HFFc6 (cell line): ENCODE data around the gene RIC3. TPM values are rescaled to one million over a fixed set of nuclear protein-coding genes. Genes with fewer than 3 reads are reported as not detected.

Experiments used
- DNase-seq: peaks from one replicate; pipeline ENCODE4 v3.0.0-alpha.2; 2018
- H3K27ac Mint-ChIP-seq: 2 replicates; pipeline ENCODE4 v1.8.0; 2020; ENCODE audit warnings: mild to moderate bottlenecking, mixed read lengths
- H3K27me3 Mint-ChIP-seq: 2 replicates; pipeline ENCODE4 v1.8.0; 2021; ENCODE audit warnings: mild to moderate bottlenecking, moderate library complexity, mixed read lengths; ENCODE audit not compliant: insufficient read depth
- H3K36me3 Mint-ChIP-seq: 2 replicates; pipeline ENCODE4 v1.8.0; 2021; ENCODE audit warnings: low read depth, mixed read lengths
- H3K4me1 Mint-ChIP-seq: 2 replicates; pipeline ENCODE4 v1.8.0; 2020; ENCODE audit warnings: low read depth, mixed read lengths
- H3K4me3 Mint-ChIP-seq: 2 replicates; pipeline ENCODE4 v1.8.0; 2020; ENCODE audit warnings: mild to moderate bottlenecking, moderate library complexity, mixed read lengths
- H3K9me3 Mint-ChIP-seq: 2 replicates; pipeline ENCODE4 v1.8.0; 2020; ENCODE audit warnings: mild to moderate bottlenecking, mixed read lengths
- CTCF ChIP-seq: fragments of 200-600 bp; sonication (generic); IDR thresholded peaks from 2 replicates; pipeline ENCODE4 v1.5.0; 2021; ENCODE audit warnings: antibody characterized with exemption, mild to moderate bottlenecking
- total RNA-seq, 6 experiments: library from RNA; stranded (reverse); fragmentation: NEBNext Ultra II Directional; extraction: Animal tissue kit (Norgen Biotek cat#: 25700); gene quantifications; 2 replicates in 1 of 6; 3 replicates in 5 of 6; pipeline ENCODE4 v1.2.3, GENCODE V29; 2021

Gene RIC3
- total RNA-seq, 6 experiments from 2014 or later = not detected

- H3K4me1 Mint-ChIP-seq = no peaks in the 10 kb centered on the region; the same call in 1 of the 2 replicates
- no peaks in the 10 kb centered on the region for H3K9me3 Mint-ChIP-seq
- no peak for TF ChIP-seq CTCF
- H3K4me3 Mint-ChIP-seq = no peak overlapping the region
- DNase-seq = no peak
- H3K27ac Mint-ChIP-seq = no peak overlapping the region
- no peaks in the 10 kb centered on the region for H3K36me3 Mint-ChIP-seq
- peaks cover 43% of the 10 kb centered on the region for H3K27me3 Mint-ChIP-seq
Measured at GRCh38 chr11:8084352-8084751, 84.5 kb downstream of the RIC3 start.

- no peaks in the 10 kb centered on the region; the same call in 1 of the 2 replicates for H3K4me1 Mint-ChIP-seq
Measured at GRCh38 chr11:8083871-8084281, 84.9 kb downstream of the RIC3 start.

GRCh38 chr11:8083088-8083395 is 85.8 kb downstream of the RIC3 start:
- DNase-seq = no peak
- Mint-ChIP-seq H3K4me1 (no peaks in the 10 kb centered on the region; the same call in 1 of the 2 replicates), H3K9me3 (no peaks in the 10 kb centered on the region), H3K27ac (no peak overlapping the region), H3K36me3 (no peaks in the 10 kb centered on the region), H3K27me3 (peaks cover 42% of the 10 kb centered on the region), H3K4me3 (no peak overlapping the region)
- no peak for TF ChIP-seq CTCF

More at GRCh38 chr11:8083871-8084281, 84.9 kb downstream of the RIC3 start:
- Mint-ChIP-seq H3K27ac (no peak overlapping the region), H3K9me3 (no peaks in the 10 kb centered on the region), H3K27me3 (peaks cover 45% of the 10 kb centered on the region), H3K36me3 (no peaks in the 10 kb centered on the region), H3K4me3 (no peak overlapping the region)
- no peak for DNase-seq
- no peak for TF ChIP-seq CTCF

- TF ChIP-seq CTCF = no peak
- Mint-ChIP-seq H3K4me1 (no peaks in the 10 kb centered on the region; the same call in 1 of the 2 replicates), H3K27me3 (peaks cover 42% of the 10 kb centered on the region), H3K36me3 (no peaks in the 10 kb centered on the region), H3K27ac (no peak overlapping the region), H3K9me3 (no peaks in the 10 kb centered on the region), H3K4me3 (no peak overlapping the region; the same call in 1 of the 2 replicates)
- DNase-seq = no peak
Measured at GRCh38 chr11:8082391-8083087, 86.3 kb downstream of the RIC3 start.

- H3K9me3 Mint-ChIP-seq = no peaks in the 10 kb centered on the region
- H3K27ac Mint-ChIP-seq = no peak overlapping the region
- H3K27me3 Mint-ChIP-seq = peaks cover 42% of the 10 kb centered on the region
- no peak for TF ChIP-seq CTCF
- H3K4me3 Mint-ChIP-seq = peak overlapping the region; percentile 79
- DNase-seq = no peak
- H3K4me1 Mint-ChIP-seq = no peaks in the 10 kb centered on the region; the same call in 1 of the 2 replicates
- no peaks in the 10 kb centered on the region for H3K36me3 Mint-ChIP-seq
Measured at GRCh38 chr11:8081591-8082250, 87.1 kb downstream of the RIC3 start.
